Measurements from ENCODE around the gene ATP2B2. TPM values are rescaled to one million over a fixed set of nuclear protein-coding genes. Genes with fewer than 3 reads are reported as not detected.

Gene ATP2B2
- total and polyA plus RNA-seq, 9 of the 15 experiments (the other 6 are each of a cell fraction or from before 2014, with no cell fraction given), result 0.06 TPM; not detected in 8

- TF ChIP-seq ARID4B (CRISPR knock-in tag; IDR thresholded peaks at IDR 0.05) (no peak), SMAD1 (IDR thresholded peaks at IDR 0.05; ENCODE audit: low read depth, low read length, partially characterized antibody) (no peak), RFX1 (IDR thresholded peaks at IDR 0.05) (peak; percentile 65), SIX5 (IDR thresholded peaks at IDR 0.05; ENCODE audit: borderline replicate concordance in 1 of 2, insufficient read depth in 1 of 2, low read depth in 1 of 2, low read length in 2 of 2) (no peak), RERE (CRISPR knock-in tag; IDR thresholded peaks at IDR 0.05; ENCODE audit: borderline replicate concordance) (no peak), FOXJ2 (tag; IDR thresholded peaks at IDR 0.05) (peak; percentile 94), L3MBTL2 (IDR thresholded peaks at IDR 0.05) (no peak), ATF4 (CRISPR knock-in tag; IDR thresholded peaks at IDR 0.05) (no peak), ZNF512 (tag; IDR thresholded peaks at IDR 0.05) (no peak), NRF1 (conservative IDR thresholded peaks at IDR 0.05 in 1 of 2, IDR thresholded peaks at IDR 0.05 in 1 of 2) (no peak)
Observed at GRCh38 chr3:10553591-10554235, 48.3 kb upstream of the ATP2B2 start (continued).
